ENCODE results near the gene NPAS3. TPM values are rescaled to one million over a fixed set of nuclear protein-coding genes. Genes with fewer than 3 reads are reported as not detected.
A peak's percentile ranks its signal among the peaks of the same experiment; 100 is the strongest.

Gene NPAS3
- total RNA-seq, 2 experiments from 2014 or later: not detected

GRCh38 chr14:33846100-33846824 lies 907.6 kb downstream of the NPAS3 start:
- CTCF ChIA-PET: interaction anchor here (3.6 kb wide), 1 partner anchor 383 kb away, joined by 32 read pairs; no protein-coding TSS in a partner anchor
- H3K4me1 Mint-ChIP-seq (ENCODE audit: low read depth): no peaks in the 10 kb centered on the region
- no peaks in the 10 kb centered on the region for H3K9me3 Mint-ChIP-seq
- DNase-seq: no peak
- POLR2A ChIA-PET: no interaction called here
- H3K4me3 Mint-ChIP-seq: no peak overlapping the region
- intact Hi-C loops (cut with micrococcal nuclease): no loop called here
- H3K27ac Mint-ChIP-seq: no peak overlapping the region
- H3K36me3 Mint-ChIP-seq: no peaks in the 10 kb centered on the region
- no peaks in the 10 kb centered on the region for H3K27me3 Mint-ChIP-seq

GRCh38 chr14:33847066-33847465 lies 908.4 kb downstream of the NPAS3 start:
- Mint-ChIP-seq H3K27me3 (no peaks in the 10 kb centered on the region), H3K9me3 (no peaks in the 10 kb centered on the region), H3K27ac (no peak overlapping the region), H3K4me3 (no peak overlapping the region), H3K4me1 (ENCODE audit: low read depth) (no peaks in the 10 kb centered on the region), H3K36me3 (no peaks in the 10 kb centered on the region)
- POLR2A ChIA-PET: no interaction called here
- DNase-seq: no peak
- intact Hi-C loops (cut with micrococcal nuclease): no loop called here
- CTCF ChIA-PET: interaction anchor here (3.1 to 3.6 kb wide), 2 partner anchors 251 to 382 kb away, joined by 26 to 32 read pairs; no protein-coding TSS in a partner anchor

DNA sequence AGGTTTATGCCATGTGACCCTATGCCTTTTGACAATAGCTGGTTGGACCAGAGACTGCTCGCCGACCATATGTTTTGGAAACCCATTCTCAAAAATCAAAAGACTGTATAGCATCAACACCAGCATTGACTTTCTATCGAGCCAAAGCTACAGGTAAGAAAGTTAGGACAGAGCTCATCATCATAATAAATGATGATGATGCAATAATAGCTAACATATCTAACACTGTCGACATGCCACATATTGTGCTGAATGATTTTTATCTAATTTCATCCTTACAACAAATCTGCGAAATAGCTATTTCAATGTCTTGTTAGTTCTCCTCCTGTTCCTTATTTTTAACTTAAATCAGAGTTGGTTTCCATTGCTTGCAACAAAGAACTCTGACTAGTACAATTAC lies 909.3 kb downstream of the NPAS3 start:
- no peak overlapping the region for H3K27ac Mint-ChIP-seq
- no peak for DNase-seq
- no peaks in the 10 kb centered on the region for H3K9me3 Mint-ChIP-seq
- no peaks in the 10 kb centered on the region for H3K27me3 Mint-ChIP-seq
- CTCF ChIA-PET: interaction anchor here (0.6 to 3.6 kb wide), 7 partner anchors 8 to 478 kb away, joined by 3 to 32 read pairs (median 5); no protein-coding TSS in a partner anchor
- no peak overlapping the region for H3K4me3 Mint-ChIP-seq
- intact Hi-C loops (cut with micrococcal nuclease): no loop called here
- POLR2A ChIA-PET: no interaction called here
- H3K4me1 Mint-ChIP-seq (ENCODE audit: low read depth): no peaks in the 10 kb centered on the region
- no peaks in the 10 kb centered on the region for H3K36me3 Mint-ChIP-seq

DNA sequence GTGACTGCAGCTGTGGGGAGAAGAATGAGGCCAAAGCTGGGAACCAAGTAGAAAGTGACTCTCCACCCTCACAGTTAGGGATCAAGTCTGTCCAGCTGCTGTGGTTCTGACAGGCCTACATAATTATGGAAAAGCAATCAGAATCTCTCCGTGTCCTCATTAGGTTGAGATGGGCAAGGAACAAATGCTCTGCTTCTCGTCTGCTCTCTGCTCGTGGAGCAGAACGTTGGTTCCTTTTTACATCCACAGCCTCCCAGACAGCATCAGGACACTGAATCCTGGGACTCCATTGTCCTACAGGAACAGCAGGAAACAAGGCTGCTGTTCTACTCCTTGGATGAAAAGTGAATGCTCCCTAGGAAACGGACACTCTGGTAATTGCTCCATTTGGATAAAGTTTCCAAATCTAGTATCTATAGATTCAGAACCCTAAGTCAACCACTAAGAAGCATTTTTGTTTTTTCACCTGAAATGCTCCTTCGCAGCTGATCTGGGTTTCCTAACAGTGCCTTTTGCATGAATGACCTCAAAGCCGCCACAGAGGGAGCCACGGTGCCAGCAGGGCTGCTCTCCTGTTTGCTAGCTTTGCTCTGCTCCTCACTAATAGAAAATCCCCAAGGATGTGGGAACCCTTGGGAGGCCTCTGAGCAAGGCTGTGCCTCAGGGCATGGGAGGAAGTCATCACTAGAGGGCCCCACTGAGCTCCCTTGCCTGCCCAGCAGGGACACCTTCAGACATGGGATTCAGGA lies 910.2 kb downstream of the NPAS3 start:
- POLR2A ChIA-PET: interaction anchor here (0.8 kb wide), 1 partner anchor 452 kb away, joined by 3 read pairs; no protein-coding TSS in a partner anchor
- CTCF ChIA-PET: interaction anchor here (0.5 to 3.6 kb wide), 14 partner anchors 8 to 477 kb away, joined by 3 to 32 read pairs (median 3); no protein-coding TSS in a partner anchor
- Mint-ChIP-seq H3K27me3 (no peaks in the 10 kb centered on the region), H3K9me3 (no peaks in the 10 kb centered on the region), H3K27ac (no peak overlapping the region), H3K4me3 (no peak overlapping the region), H3K36me3 (no peaks in the 10 kb centered on the region), H3K4me1 (ENCODE audit: low read depth) (no peaks in the 10 kb centered on the region)
- intact Hi-C loops (cut with micrococcal nuclease): no loop called here
- DNase-seq: peak; percentile 29

- H3K27me3 Mint-ChIP-seq: no peaks in the 10 kb centered on the region
- H3K27ac Mint-ChIP-seq: no peak overlapping the region
- DNase-seq: no peak
- no peaks in the 10 kb centered on the region for H3K4me1 Mint-ChIP-seq (ENCODE audit: low read depth)
- no peaks in the 10 kb centered on the region for H3K36me3 Mint-ChIP-seq
- POLR2A ChIA-PET: no interaction called here
- H3K9me3 Mint-ChIP-seq: no peaks in the 10 kb centered on the region
- no peak overlapping the region for H3K4me3 Mint-ChIP-seq
- CTCF ChIA-PET: interaction anchor here (0.6 to 3.6 kb wide), 9 partner anchors 9 to 452 kb away, joined by 3 to 32 read pairs (median 3); no protein-coding TSS in a partner anchor
- intact Hi-C loops (cut with micrococcal nuclease): no loop called here
Measured at GRCh38 chr14:33849455-33849801, 910.7 kb downstream of the NPAS3 start.

DNA sequence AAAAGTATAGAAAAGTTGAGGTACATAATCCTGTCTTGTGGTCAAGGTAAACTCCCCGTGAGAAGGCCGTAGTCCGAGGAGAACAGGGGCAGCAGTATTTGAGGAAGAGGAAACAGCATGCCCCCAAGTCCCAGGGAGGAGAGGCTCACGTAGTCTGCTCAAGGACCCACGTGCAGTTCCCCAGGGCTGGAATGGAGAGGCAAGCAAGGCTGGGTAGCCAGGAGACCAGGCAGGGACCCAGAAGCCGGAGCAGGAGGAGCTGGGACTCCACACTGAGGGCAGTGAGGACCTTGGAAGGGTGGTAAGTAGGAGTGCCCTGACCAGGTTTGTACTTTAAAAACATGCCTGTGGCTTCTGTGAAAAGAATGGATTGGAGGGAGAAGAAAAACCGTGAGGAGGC lies 912.1 kb downstream of the NPAS3 start:
- Mint-ChIP-seq H3K4me1 (ENCODE audit: low read depth) (no peaks in the 10 kb centered on the region), H3K27ac (no peak overlapping the region), H3K4me3 (no peak overlapping the region), H3K36me3 (no peaks in the 10 kb centered on the region), H3K9me3 (no peaks in the 10 kb centered on the region), H3K27me3 (no peaks in the 10 kb centered on the region)
- ChIA-PET POLR2A (no interaction called here), CTCF (no interaction called here)
- no peak for DNase-seq
- intact Hi-C loops (cut with micrococcal nuclease): no loop called here

GRCh38 chr14:33851366-33851765 lies 912.7 kb downstream of the NPAS3 start:
- H3K4me3 Mint-ChIP-seq: no peak overlapping the region
- CTCF ChIA-PET: no interaction called here
- no peaks in the 10 kb centered on the region for H3K9me3 Mint-ChIP-seq
- H3K27ac Mint-ChIP-seq: no peak overlapping the region
- POLR2A ChIA-PET: no interaction called here
- no peaks in the 10 kb centered on the region for H3K36me3 Mint-ChIP-seq
- no peak for DNase-seq
- no peaks in the 10 kb centered on the region for H3K4me1 Mint-ChIP-seq (ENCODE audit: low read depth)
- H3K27me3 Mint-ChIP-seq: no peaks in the 10 kb centered on the region
- intact Hi-C loops (cut with micrococcal nuclease): no loop called here

- ChIA-PET CTCF (interaction anchor here (0.9 kb wide), 1 partner anchor 247 kb away, joined by 3 read pairs; no protein-coding TSS in a partner anchor), POLR2A (no interaction called here)
- H3K9me3 Mint-ChIP-seq: no peaks in the 10 kb centered on the region
- H3K36me3 Mint-ChIP-seq: no peaks in the 10 kb centered on the region
- H3K27ac Mint-ChIP-seq: no peak overlapping the region
- no peak overlapping the region for H3K4me3 Mint-ChIP-seq
- intact Hi-C loops (cut with micrococcal nuclease): no loop called here
- DNase-seq: no peak
- H3K4me1 Mint-ChIP-seq (ENCODE audit: low read depth): no peaks in the 10 kb centered on the region
- H3K27me3 Mint-ChIP-seq: no peaks in the 10 kb centered on the region
Measured at GRCh38 chr14:33851931-33852330, 913.3 kb downstream of the NPAS3 start.

Measured in activated CD4-positive, alpha-beta memory T cell treated with anti-CD3 and anti-CD28 coated beads for 36 hours (primary cell).